Measurements from ENCODE around the gene SPRING1. TPM values are rescaled to one million over a fixed set of nuclear protein-coding genes. Genes with fewer than 3 reads are reported as not detected.
"Not testable (repeated sequence)": the region's sequence is repeated elsewhere in the genome, so short reads cannot be mapped to it uniquely, and the experiment has no call there.

Gene SPRING1
- total and polyA plus RNA-seq, 2 of the 4 experiments (the other 2 are of a cell fraction): 12.4 to 14.0 TPM

GRCh38 chr12:116759783-116760621 is 22.1 kb upstream of the SPRING1 start:
- intact Hi-C loops (cut with micrococcal nuclease): no loop called here

GRCh38 chr12:116754783-116755182 is 16.9 kb upstream of the SPRING1 start:
- H3K4ac ChIP-seq (ENCODE audit: low read depth, low read length); DNase-seq; H3K4me3 ChIP-seq (ENCODE audit: insufficient read depth, low read depth, low read length); H2BK120ac ChIP-seq (ENCODE audit: low read depth, low read length); dilution Hi-C loops (cut with HindIII; ENCODE audit: low sequenced_read_pairs, unreplicated experiment); H3K27ac ChIP-seq (ENCODE audit: insufficient read depth, low read length); H3K27me3 ChIP-seq (ENCODE audit: control insufficient read depth, insufficient read depth, low read length); H3K23ac ChIP-seq (ENCODE audit: low read depth, low read length); intact Hi-C loops (cut with micrococcal nuclease); H3K4me1 ChIP-seq (ENCODE audit: control insufficient read depth, insufficient read depth, low read length); H3K36me3 ChIP-seq (ENCODE audit: control insufficient read depth, insufficient read depth, low read length); H4K8ac ChIP-seq (ENCODE audit: low read depth in 2 of 2, low read length in 2 of 2); H2BK15ac ChIP-seq (ENCODE audit: low read depth, low read length); H4K91ac ChIP-seq (ENCODE audit: insufficient read depth, low read depth, low read length); H4K20me1 ChIP-seq (ENCODE audit: insufficient read depth, low read length); H2BK20ac ChIP-seq (ENCODE audit: low read depth, low read length); H3K79me1 ChIP-seq (ENCODE audit: low read depth in 1 of 2, low read length in 2 of 2); H4K5ac ChIP-seq (ENCODE audit: low read depth, low read length); CTCF ChIA-PET; H2AK5ac ChIP-seq (ENCODE audit: low read depth, low read length); H3K9me1 ChIP-seq (ENCODE audit: insufficient read depth, low read length); POLR2A ChIA-PET (ENCODE audit: unreplicated experiment); H3K14ac ChIP-seq (replicated peaks; ENCODE audit: low read depth, low read length); in situ Hi-C loops (cut with MboI; ENCODE audit: low sequenced_read_pairs); H3K9ac ChIP-seq (ENCODE audit: low read depth, low read length); BruUV-seq (replicated peaks); H2BK5ac ChIP-seq (ENCODE audit: low read depth, low read length, poor library complexity, severe bottlenecking); H3K9me3 ChIP-seq (ENCODE audit: control insufficient read depth, insufficient read depth, low read length); H2AK9ac ChIP-seq (replicated peaks; ENCODE audit: low read depth, low read length, poor library complexity); H2AFZ ChIP-seq (replicated peaks; ENCODE audit: low read length, poor library complexity); H3K18ac ChIP-seq (ENCODE audit: low read depth, low read length); H3K4me2 ChIP-seq (ENCODE audit: low read depth, low read length); ATAC-seq (ENCODE audit: low read depth); H3K56ac ChIP-seq (ENCODE audit: extremely low read depth, insufficient read depth, low read length): not testable (repeated sequence)
- no CpG with 5 or more reads among the region's 1 CpG for WGBS, 2 experiments (ENCODE audit: extremely low coverage in 2 of 2, insufficient read length in 1 of 2)

More at GRCh38 chr12:116759783-116760621, 22.1 kb upstream of the SPRING1 start:
- Histone ChIP-seq H3K9ac (ENCODE audit: low read depth, low read length) (no peak overlapping the region), H2AFZ (replicated peaks; ENCODE audit: low read length, poor library complexity) (peak overlapping the region; percentile 43), H3K4me3 (ENCODE audit: insufficient read depth, low read depth, low read length) (no peak overlapping the region), H4K8ac (ENCODE audit: low read depth in 2 of 2, low read length in 2 of 2) (no peak overlapping the region), H3K23ac (ENCODE audit: low read depth, low read length) (no peak overlapping the region), H3K9me1 (ENCODE audit: insufficient read depth, low read length) (no peaks in the 10 kb centered on the region), H3K4ac (ENCODE audit: low read depth, low read length) (no peak overlapping the region), H4K91ac (ENCODE audit: insufficient read depth, low read depth, low read length) (no peak overlapping the region), H3K56ac (ENCODE audit: extremely low read depth, insufficient read depth, low read length) (no peak overlapping the region), H2BK5ac (ENCODE audit: low read depth, low read length, poor library complexity, severe bottlenecking) (no peak overlapping the region), H3K79me1 (ENCODE audit: low read depth in 1 of 2, low read length in 2 of 2) (no peaks in the 10 kb centered on the region), H3K18ac (ENCODE audit: low read depth, low read length) (no peak overlapping the region), H3K4me2 (ENCODE audit: low read depth, low read length) (no peak overlapping the region), H2BK15ac (ENCODE audit: low read depth, low read length) (no peak overlapping the region), H2AK9ac (replicated peaks; ENCODE audit: low read depth, low read length, poor library complexity) (no peak overlapping the region), H2BK120ac (ENCODE audit: low read depth, low read length) (no peak overlapping the region), H4K20me1 (ENCODE audit: insufficient read depth, low read length) (no peaks in the 10 kb centered on the region), H3K14ac (replicated peaks; ENCODE audit: low read depth, low read length) (no peak overlapping the region), H3K36me3 (ENCODE audit: control insufficient read depth, insufficient read depth, low read length) (no peaks in the 10 kb centered on the region), H2AK5ac (ENCODE audit: low read depth, low read length) (no peak overlapping the region), H3K4me1 (ENCODE audit: control insufficient read depth, insufficient read depth, low read length) (no peaks in the 10 kb centered on the region), H2BK20ac (ENCODE audit: low read depth, low read length) (no peak overlapping the region), H4K5ac (ENCODE audit: low read depth, low read length) (no peak overlapping the region), H3K9me3 (ENCODE audit: control insufficient read depth, insufficient read depth, low read length) (no peaks in the 10 kb centered on the region), H3K27ac (ENCODE audit: insufficient read depth, low read length) (no peak overlapping the region), H3K27me3 (ENCODE audit: control insufficient read depth, insufficient read depth, low read length) (no peaks in the 10 kb centered on the region)
- in situ Hi-C loops (cut with MboI; ENCODE audit: low sequenced_read_pairs): no loop called here
- BruUV-seq (replicated peaks): no TSS peak
- CTCF ChIA-PET: no interaction called here
- TF ChIP-seq NFE2L2 (IDR thresholded peaks at IDR 0.05; ENCODE audit: low read depth, low read length) (peak; percentile 7; the same call in 1 of the 2 replicates), RFX5 (IDR thresholded peaks at IDR 0.05; ENCODE audit: low read depth, low read length) (no peak), RCOR1 (IDR thresholded peaks at IDR 0.05; ENCODE audit: insufficient replicate concordance, low read length) (no peak)
- WGBS, 2 experiments (ENCODE audit: extremely low coverage in 2 of 2, insufficient read length in 1 of 2): 78% methylated on average over 5 of the region's 22 CpGs; no CpG with 5 or more reads in 1 of the 2 experiments
- dilution Hi-C loops (cut with HindIII; ENCODE audit: low sequenced_read_pairs, unreplicated experiment): no loop called here
- POLR2A ChIA-PET (ENCODE audit: unreplicated experiment): no interaction called here
- DNase-seq (no peak), ATAC-seq (ENCODE audit: low read depth) (no peak)
